B cell (primary cell): ENCODE data around the gene ATAD1.
"Not testable (repeated sequence)": the region's sequence is repeated elsewhere in the genome, so short reads cannot be mapped to it uniquely, and the experiment has no call there.

ENCODE experiments used
- EZH2 ChIP-seq: IDR thresholded peaks from 2 replicates; pipeline ENCODE4 v1.6.1; 2012; ENCODE audit warnings: borderline replicate concordance, low read depth, mild to moderate bottlenecking, moderate library complexity, low read length; ENCODE audit not compliant: insufficient read depth, poor library complexity, severe bottlenecking
- TF ChIP-seq, protein P1 (sequence below): fragments of 200-600 bp; IDR thresholded peaks from one replicate; pipeline ENCODE4 v1.8.0; 2022; ENCODE audit warnings: antibody characterized with exemption, mild to moderate bottlenecking

DNA sequence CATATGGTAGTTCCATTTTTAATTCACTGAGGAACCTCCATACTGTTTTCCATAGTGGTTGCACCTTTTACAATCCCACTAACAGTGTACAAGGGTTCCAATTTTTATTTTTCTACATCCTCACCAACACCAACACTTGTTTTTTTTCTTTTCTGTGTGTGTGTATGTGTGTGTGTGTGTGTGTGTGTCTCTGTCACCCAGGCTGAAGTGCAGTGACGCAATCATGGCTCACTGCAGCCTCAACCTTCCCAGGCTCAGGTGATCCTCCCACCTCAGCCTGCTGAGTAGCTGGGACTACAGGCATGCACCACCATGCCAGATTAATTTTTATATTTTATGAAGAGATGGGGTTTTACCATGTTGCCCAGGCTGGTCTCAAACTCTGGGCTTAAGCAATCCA is 79.8 kb downstream of the ATAD1 start:
- TF ChIP-seq, protein P1, sequence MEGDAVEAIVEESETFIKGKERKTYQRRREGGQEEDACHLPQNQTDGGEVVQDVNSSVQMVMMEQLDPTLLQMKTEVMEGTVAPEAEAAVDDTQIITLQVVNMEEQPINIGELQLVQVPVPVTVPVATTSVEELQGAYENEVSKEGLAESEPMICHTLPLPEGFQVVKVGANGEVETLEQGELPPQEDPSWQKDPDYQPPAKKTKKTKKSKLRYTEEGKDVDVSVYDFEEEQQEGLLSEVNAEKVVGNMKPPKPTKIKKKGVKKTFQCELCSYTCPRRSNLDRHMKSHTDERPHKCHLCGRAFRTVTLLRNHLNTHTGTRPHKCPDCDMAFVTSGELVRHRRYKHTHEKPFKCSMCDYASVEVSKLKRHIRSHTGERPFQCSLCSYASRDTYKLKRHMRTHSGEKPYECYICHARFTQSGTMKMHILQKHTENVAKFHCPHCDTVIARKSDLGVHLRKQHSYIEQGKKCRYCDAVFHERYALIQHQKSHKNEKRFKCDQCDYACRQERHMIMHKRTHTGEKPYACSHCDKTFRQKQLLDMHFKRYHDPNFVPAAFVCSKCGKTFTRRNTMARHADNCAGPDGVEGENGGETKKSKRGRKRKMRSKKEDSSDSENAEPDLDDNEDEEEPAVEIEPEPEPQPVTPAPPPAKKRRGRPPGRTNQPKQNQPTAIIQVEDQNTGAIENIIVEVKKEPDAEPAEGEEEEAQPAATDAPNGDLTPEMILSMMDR = not testable (repeated sequence)
- not testable (repeated sequence) for TF ChIP-seq EZH2
